Measurements from ENCODE around the gene MIA. TPM values are rescaled to one million over a fixed set of nuclear protein-coding genes. Genes with fewer than 3 reads are reported as not detected.
A peak's percentile ranks its signal among the peaks of the same experiment; 100 is the strongest.

The MIA gene
- total RNA-seq, 1 experiment from 2014 or later: 2.2 TPM

- Histone ChIP-seq H3K27me3 (ENCODE audit: control insufficient read depth, insufficient read depth, low read length) (no peaks in the 10 kb centered on the region), H3K4me3 (ENCODE audit: low read depth in 2 of 2, low read length in 2 of 2) (peak overlapping the region; percentile 65 to 76), H3K9me3 (ENCODE audit: control insufficient read depth, insufficient read depth, low read depth, low read length) (no peaks in the 10 kb centered on the region), H3K27ac (ENCODE audit: low read length) (peak overlapping the region; percentile 85), H3K36me3 (ENCODE audit: control insufficient read depth, insufficient read depth, low read length) (peaks cover 2% of the 10 kb centered on the region; the same call in 1 of the 2 replicates), H3K4me1 (ENCODE audit: control insufficient read depth, insufficient read depth, low read length) (peaks cover 49% of the 10 kb centered on the region)
- in situ Hi-C loops (cut with HindIII; ENCODE audit: low pct_unique_long_range_greater_than_20kb, low sequenced_read_pairs) (no loop called here), intact Hi-C loops (cut with micrococcal nuclease; ENCODE audit: unreplicated experiment) (loop anchor here (10.0 kb wide), 1 partner anchor 136 kb away; no protein-coding TSS in a partner anchor)
- ChIA-PET POLR2A (interaction anchor here (0.7 kb wide), 1 partner anchor 13 kb away, joined by 11 read pairs; no protein-coding TSS in a partner anchor), CTCF (no interaction called here)
- no peak for DNase-seq (ENCODE audit: low read depth, low spot score)
- BruUV-seq (replicated peaks): no TSS peak
- no peak for ATAC-seq
- TF ChIP-seq POLR2AphosphoS5 (IDR thresholded peaks at IDR 0.05; ENCODE audit: low read depth, low read length) (no peak), TCF7L2 (IDR thresholded peaks at IDR 0.05; ENCODE audit: low read depth, low read length) (no peak), SIN3A (IDR thresholded peaks at IDR 0.05; ENCODE audit: borderline replicate concordance, insufficient read depth, low read depth, low read length) (no peak), REST (IDR thresholded peaks at IDR 0.05; ENCODE audit: insufficient read depth in 1 of 2, low read depth in 2 of 2, low read length in 1 of 2) (no peak)
- TF ChIP-seq, protein P1, sequence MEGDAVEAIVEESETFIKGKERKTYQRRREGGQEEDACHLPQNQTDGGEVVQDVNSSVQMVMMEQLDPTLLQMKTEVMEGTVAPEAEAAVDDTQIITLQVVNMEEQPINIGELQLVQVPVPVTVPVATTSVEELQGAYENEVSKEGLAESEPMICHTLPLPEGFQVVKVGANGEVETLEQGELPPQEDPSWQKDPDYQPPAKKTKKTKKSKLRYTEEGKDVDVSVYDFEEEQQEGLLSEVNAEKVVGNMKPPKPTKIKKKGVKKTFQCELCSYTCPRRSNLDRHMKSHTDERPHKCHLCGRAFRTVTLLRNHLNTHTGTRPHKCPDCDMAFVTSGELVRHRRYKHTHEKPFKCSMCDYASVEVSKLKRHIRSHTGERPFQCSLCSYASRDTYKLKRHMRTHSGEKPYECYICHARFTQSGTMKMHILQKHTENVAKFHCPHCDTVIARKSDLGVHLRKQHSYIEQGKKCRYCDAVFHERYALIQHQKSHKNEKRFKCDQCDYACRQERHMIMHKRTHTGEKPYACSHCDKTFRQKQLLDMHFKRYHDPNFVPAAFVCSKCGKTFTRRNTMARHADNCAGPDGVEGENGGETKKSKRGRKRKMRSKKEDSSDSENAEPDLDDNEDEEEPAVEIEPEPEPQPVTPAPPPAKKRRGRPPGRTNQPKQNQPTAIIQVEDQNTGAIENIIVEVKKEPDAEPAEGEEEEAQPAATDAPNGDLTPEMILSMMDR (IDR thresholded peaks at IDR 0.05): no peak
These were observed 25.7 kb downstream of the MIA start for GRCh38 chr19:40800997-40801377.

- H3K4me1 ChIP-seq (ENCODE audit: control insufficient read depth, insufficient read depth, low read length): peaks cover 51% of the 10 kb centered on the region
- POLR2A ChIA-PET: interaction anchor here (0.7 kb wide), 1 partner anchor 14 kb away, joined by 11 read pairs; no protein-coding TSS in a partner anchor
- in situ Hi-C loops (cut with HindIII; ENCODE audit: low pct_unique_long_range_greater_than_20kb, low sequenced_read_pairs): no loop called here
These were observed 26.3 kb downstream of the MIA start for GRCh38 chr19:40801426-40802299.

More at GRCh38 chr19:40801426-40802299, 26.3 kb downstream of the MIA start:
- ATAC-seq: no peak
- no peak for TF ChIP-seq POLR2AphosphoS5 (IDR thresholded peaks at IDR 0.05; ENCODE audit: low read depth, low read length)
- TF ChIP-seq REST (IDR thresholded peaks at IDR 0.05; ENCODE audit: insufficient read depth in 1 of 2, low read depth in 2 of 2, low read length in 1 of 2): no peak
- TF ChIP-seq SIN3A (IDR thresholded peaks at IDR 0.05; ENCODE audit: borderline replicate concordance, insufficient read depth, low read depth, low read length): no peak
- TF ChIP-seq, protein P1 (IDR thresholded peaks at IDR 0.05): no peak
- TF ChIP-seq TCF7L2 (IDR thresholded peaks at IDR 0.05; ENCODE audit: low read depth, low read length): no peak
- no peak for DNase-seq (ENCODE audit: low read depth, low spot score)
- no peaks in the 10 kb centered on the region for H3K27me3 ChIP-seq (ENCODE audit: control insufficient read depth, insufficient read depth, low read length)
- BruUV-seq (replicated peaks): TSS peak; percentile 90
- H3K27ac ChIP-seq (ENCODE audit: low read length): peak overlapping the region; percentile 44
- CTCF ChIA-PET: no interaction called here
- H3K9me3 ChIP-seq (ENCODE audit: control insufficient read depth, insufficient read depth, low read depth, low read length): no peaks in the 10 kb centered on the region
- intact Hi-C loops (cut with micrococcal nuclease; ENCODE audit: unreplicated experiment): loop anchor here (10.0 kb wide), 1 partner anchor 137 kb away; no protein-coding TSS in a partner anchor
- H3K36me3 ChIP-seq (ENCODE audit: control insufficient read depth, insufficient read depth, low read length): peaks cover 2% of the 10 kb centered on the region; the same call in 1 of the 2 replicates
- peak overlapping the region; percentile 65 to 76 for H3K4me3 ChIP-seq (ENCODE audit: low read depth in 2 of 2, low read length in 2 of 2)
